ENCODE data around the gene TBC1D32. TPM values are rescaled to one million over a fixed set of nuclear protein-coding genes. Genes with fewer than 3 reads are reported as not detected.

Gene TBC1D32
- total RNA-seq, 1 donor from 2014 or later, result 8.9 TPM

- no peaks in the 10 kb centered on the region for H3K79me2 ChIP-seq (ENCODE audit: insufficient read depth, low read length)
- H3K4me1 ChIP-seq (ENCODE audit: insufficient read depth, low read length), result no peaks in the 10 kb centered on the region
- H3K9ac ChIP-seq (ENCODE audit: low read length), result no peak overlapping the region
- FAIRE-seq (no peak), DNase-seq (ENCODE audit: low read depth) (no peak)
- Mint-ChIP-seq H3K27me3 (ENCODE audit: low read depth, unreplicated experiment) (no peaks in the 10 kb centered on the region), H3K9me3 (ENCODE audit: unreplicated experiment) (no peaks in the 10 kb centered on the region), H3K27ac (ENCODE audit: unreplicated experiment) (no peak overlapping the region), H3K4me3 (ENCODE audit: unreplicated experiment) (no peak overlapping the region), H3K4me1 (ENCODE audit: low read depth, unreplicated experiment) (no peaks in the 10 kb centered on the region), H3K36me3 (ENCODE audit: low read depth, unreplicated experiment) (peaks cover 2% of the 10 kb centered on the region)
- H3K9me3 ChIP-seq (ENCODE audit: insufficient read depth, low read depth, low read length), result no peaks in the 10 kb centered on the region
- no peak overlapping the region for H3K27ac ChIP-seq (ENCODE audit: low read depth, low read length)
- no peaks in the 10 kb centered on the region for H3K27me3 ChIP-seq (ENCODE audit: insufficient read depth, low read length)
- H4K20me1 ChIP-seq (ENCODE audit: insufficient read depth, low read length), result no peaks in the 10 kb centered on the region
- H3K4me3 ChIP-seq (ENCODE audit: insufficient read depth, low read depth, low read length), result no peak overlapping the region
- H2AFZ ChIP-seq (ENCODE audit: low read depth, low read length), result no peak overlapping the region
- no peaks in the 10 kb centered on the region for H3K36me3 ChIP-seq (ENCODE audit: insufficient read depth, low read length)
- H3K4me2 ChIP-seq (ENCODE audit: low read length), result no peak overlapping the region
- no peak for TF ChIP-seq CTCF (IDR thresholded peaks at IDR 0.05; ENCODE audit: insufficient read depth, low read depth, low read length)
- TF ChIP-seq EZH2 (IDR thresholded peaks at IDR 0.05; ENCODE audit: insufficient read depth, low read length), result no peak
These were observed 144.2 kb downstream of the TBC1D32 start for GRCh38 chr6:121190122-121190521.

GRCh38 chr6:121188356-121188755, 145.9 kb downstream of the TBC1D32 start:
- Histone ChIP-seq H3K9ac (ENCODE audit: low read length) (no peak overlapping the region), H3K27me3 (ENCODE audit: insufficient read depth, low read length) (no peaks in the 10 kb centered on the region), H3K27ac (ENCODE audit: low read depth, low read length) (no peak overlapping the region), H3K9me3 (ENCODE audit: insufficient read depth, low read depth, low read length) (no peaks in the 10 kb centered on the region), H3K4me3 (ENCODE audit: insufficient read depth, low read depth, low read length) (no peak overlapping the region), H4K20me1 (ENCODE audit: insufficient read depth, low read length) (no peaks in the 10 kb centered on the region), H3K36me3 (ENCODE audit: insufficient read depth, low read length) (no peaks in the 10 kb centered on the region), H3K79me2 (ENCODE audit: insufficient read depth, low read length) (no peaks in the 10 kb centered on the region), H2AFZ (ENCODE audit: low read depth, low read length) (no peak overlapping the region), H3K4me2 (ENCODE audit: low read length) (no peak overlapping the region), H3K4me1 (ENCODE audit: insufficient read depth, low read length) (no peaks in the 10 kb centered on the region)
- no peak overlapping the region for H3K27ac Mint-ChIP-seq (ENCODE audit: unreplicated experiment)
- no peak for DNase-seq (ENCODE audit: low read depth)
- no peak for FAIRE-seq
- H3K4me3 Mint-ChIP-seq (ENCODE audit: unreplicated experiment), result no peak overlapping the region
- H3K27me3 Mint-ChIP-seq (ENCODE audit: low read depth, unreplicated experiment), result no peaks in the 10 kb centered on the region
- H3K36me3 Mint-ChIP-seq (ENCODE audit: low read depth, unreplicated experiment), result no peaks in the 10 kb centered on the region
- H3K9me3 Mint-ChIP-seq (ENCODE audit: unreplicated experiment), result no peaks in the 10 kb centered on the region
- H3K4me1 Mint-ChIP-seq (ENCODE audit: low read depth, unreplicated experiment), result no peaks in the 10 kb centered on the region
- TF ChIP-seq CTCF (IDR thresholded peaks at IDR 0.05; ENCODE audit: insufficient read depth, low read depth, low read length) (no peak), EZH2 (IDR thresholded peaks at IDR 0.05; ENCODE audit: insufficient read depth, low read length) (no peak)

DNA sequence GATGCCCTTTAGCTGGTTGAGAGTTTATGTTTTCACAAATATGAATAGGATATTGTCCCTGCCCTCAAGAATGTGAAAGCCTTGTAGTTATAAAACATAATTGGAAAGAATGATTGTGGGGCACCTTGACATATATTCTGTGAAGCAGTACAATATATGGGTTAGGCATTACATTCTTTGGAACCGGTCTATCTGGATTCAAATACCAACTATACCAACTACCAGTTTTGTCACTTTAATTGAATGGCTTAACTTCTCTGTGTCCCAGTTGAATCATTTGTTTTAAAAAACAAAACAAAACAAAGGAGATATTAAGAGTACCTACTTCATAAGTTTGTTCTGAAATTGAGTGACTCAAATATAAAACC, 146.5 kb downstream of the TBC1D32 start:
- H3K4me1 Mint-ChIP-seq (ENCODE audit: low read depth, unreplicated experiment), result no peaks in the 10 kb centered on the region
- no peaks in the 10 kb centered on the region for H3K9me3 Mint-ChIP-seq (ENCODE audit: unreplicated experiment)
- H4K20me1 ChIP-seq (ENCODE audit: insufficient read depth, low read length), result no peaks in the 10 kb centered on the region
- H3K4me1 ChIP-seq (ENCODE audit: insufficient read depth, low read length), result no peaks in the 10 kb centered on the region
- no peaks in the 10 kb centered on the region for H3K27me3 Mint-ChIP-seq (ENCODE audit: low read depth, unreplicated experiment)
- H3K79me2 ChIP-seq (ENCODE audit: insufficient read depth, low read length), result no peaks in the 10 kb centered on the region
- FAIRE-seq (no peak), DNase-seq (ENCODE audit: low read depth) (no peak)
- no peaks in the 10 kb centered on the region for H3K27me3 ChIP-seq (ENCODE audit: insufficient read depth, low read length)
- H3K36me3 ChIP-seq (ENCODE audit: insufficient read depth, low read length), result no peaks in the 10 kb centered on the region
- no peak overlapping the region for H3K4me2 ChIP-seq (ENCODE audit: low read length)
- H3K27ac Mint-ChIP-seq (ENCODE audit: unreplicated experiment), result no peak overlapping the region
- H3K4me3 Mint-ChIP-seq (ENCODE audit: unreplicated experiment), result no peak overlapping the region
- TF ChIP-seq EZH2 (IDR thresholded peaks at IDR 0.05; ENCODE audit: insufficient read depth, low read length) (no peak), CTCF (IDR thresholded peaks at IDR 0.05; ENCODE audit: insufficient read depth, low read depth, low read length) (no peak)
- no peak overlapping the region for H2AFZ ChIP-seq (ENCODE audit: low read depth, low read length)
- no peak overlapping the region for H3K9ac ChIP-seq (ENCODE audit: low read length)
- H3K9me3 ChIP-seq (ENCODE audit: insufficient read depth, low read depth, low read length), result no peaks in the 10 kb centered on the region
- no peak overlapping the region for H3K27ac ChIP-seq (ENCODE audit: low read depth, low read length)
- no peaks in the 10 kb centered on the region for H3K36me3 Mint-ChIP-seq (ENCODE audit: low read depth, unreplicated experiment)
- H3K4me3 ChIP-seq (ENCODE audit: insufficient read depth, low read depth, low read length), result no peak overlapping the region

All from astrocyte (in vitro differentiated cells and primary cell).